ENCODE measurements around the gene DLGAP1.

Gene DLGAP1

GRCh38 chr18:3577281-3577855, 877.7 kb downstream of the DLGAP1 start:
- Histone ChIP-seq H3K4me3 (ENCODE audit: low read depth in 1 of 2, low read length in 2 of 2) (no peak overlapping the region), H3K4me1 (ENCODE audit: control insufficient read depth in 1 of 2, insufficient read depth in 2 of 2, low read length in 2 of 2) (no peaks in the 10 kb centered on the region), H3K9me3 (ENCODE audit: control insufficient read depth in 1 of 2, low read length in 2 of 2) (no peaks in the 10 kb centered on the region), H3K27me3 (ENCODE audit: low read depth, low read length) (no peaks in the 10 kb centered on the region), H3K27ac (ENCODE audit: low read length) (no peak overlapping the region), H3K36me3 (ENCODE audit: control insufficient read depth in 1 of 2, insufficient read depth in 2 of 2, low read length in 2 of 2) (no peaks in the 10 kb centered on the region)

DNA sequence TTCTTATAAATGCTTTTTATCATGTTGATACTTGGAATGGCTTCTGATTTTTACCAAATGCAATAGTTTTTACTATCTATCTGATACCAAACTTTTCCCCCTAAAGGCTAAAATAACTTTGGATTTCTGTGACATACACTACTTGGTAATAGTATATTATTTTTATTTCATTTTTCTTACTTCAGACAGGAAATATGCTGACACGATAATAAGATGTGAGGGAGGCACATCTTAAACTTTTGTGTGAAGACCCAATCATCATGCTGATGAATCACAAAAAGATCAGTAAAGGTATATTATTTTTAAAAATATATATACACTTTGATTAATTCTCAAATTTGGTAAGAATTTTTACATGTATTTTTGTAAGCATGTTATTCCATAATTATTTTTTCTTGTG, 882.3 kb downstream of the DLGAP1 start:
- H3K27ac ChIP-seq (ENCODE audit: low read length), result no peak overlapping the region
- H3K9me3 ChIP-seq (ENCODE audit: control insufficient read depth in 1 of 2, low read length in 2 of 2), result no peaks in the 10 kb centered on the region
- no peak overlapping the region for H3K4me3 ChIP-seq (ENCODE audit: low read depth in 1 of 2, low read length in 2 of 2)
- H3K27me3 ChIP-seq (ENCODE audit: low read depth, low read length), result no peaks in the 10 kb centered on the region
- H3K36me3 ChIP-seq (ENCODE audit: control insufficient read depth in 1 of 2, insufficient read depth in 2 of 2, low read length in 2 of 2), result no peaks in the 10 kb centered on the region
- no peaks in the 10 kb centered on the region for H3K4me1 ChIP-seq (ENCODE audit: control insufficient read depth in 1 of 2, insufficient read depth in 2 of 2, low read length in 2 of 2)

GRCh38 chr18:3566851-3567250, 888.3 kb downstream of the DLGAP1 start:
- Histone ChIP-seq H3K4me3 (ENCODE audit: low read depth in 1 of 2, low read length in 2 of 2) (no peak overlapping the region), H3K36me3 (ENCODE audit: control insufficient read depth in 1 of 2, insufficient read depth in 2 of 2, low read length in 2 of 2) (no peaks in the 10 kb centered on the region), H3K4me1 (ENCODE audit: control insufficient read depth in 1 of 2, insufficient read depth in 2 of 2, low read length in 2 of 2) (no peaks in the 10 kb centered on the region), H3K27me3 (ENCODE audit: low read depth, low read length) (no peaks in the 10 kb centered on the region), H3K27ac (ENCODE audit: low read length) (no peak overlapping the region), H3K9me3 (ENCODE audit: control insufficient read depth in 1 of 2, low read length in 2 of 2) (no peaks in the 10 kb centered on the region)

- Histone ChIP-seq H3K27ac (ENCODE audit: low read length) (no peak overlapping the region), H3K27me3 (ENCODE audit: low read depth, low read length) (no peaks in the 10 kb centered on the region), H3K9me3 (ENCODE audit: control insufficient read depth in 1 of 2, low read length in 2 of 2) (no peaks in the 10 kb centered on the region), H3K4me3 (ENCODE audit: low read depth in 1 of 2, low read length in 2 of 2) (no peak overlapping the region), H3K36me3 (ENCODE audit: control insufficient read depth in 1 of 2, insufficient read depth in 2 of 2, low read length in 2 of 2) (no peaks in the 10 kb centered on the region), H3K4me1 (ENCODE audit: control insufficient read depth in 1 of 2, insufficient read depth in 2 of 2, low read length in 2 of 2) (no peaks in the 10 kb centered on the region)
These were observed 894.4 kb downstream of the DLGAP1 start for GRCh38 chr18:3560755-3561154.

DNA sequence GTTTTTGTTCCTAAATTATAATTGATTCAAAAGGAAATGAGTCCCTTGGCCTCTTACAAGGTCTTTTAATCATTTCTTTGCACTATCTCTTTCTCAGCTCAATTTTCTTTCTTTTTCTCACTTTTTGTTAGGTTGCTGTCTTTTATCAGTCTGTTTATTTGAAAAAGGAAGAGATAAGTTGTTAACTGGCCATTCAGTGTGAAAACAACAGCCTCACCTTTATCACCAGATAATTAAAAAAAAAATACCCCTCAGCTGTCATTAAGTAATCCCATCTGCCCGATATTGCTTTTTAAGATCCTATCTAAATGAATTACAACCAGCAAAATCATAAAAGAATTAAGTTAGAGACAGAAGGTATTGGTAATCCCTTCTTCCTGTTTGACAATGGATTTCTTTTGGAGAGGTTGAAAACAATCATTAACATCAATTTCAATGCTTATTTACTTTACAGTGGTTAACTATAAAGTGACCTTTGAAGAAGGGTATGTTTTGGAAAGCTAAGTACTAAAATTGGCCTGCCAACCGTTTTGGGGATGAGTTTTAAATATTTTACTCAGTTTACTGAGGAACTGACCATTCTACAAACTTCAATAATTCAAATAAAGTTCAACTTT, 900.2 kb downstream of the DLGAP1 start:
- Histone ChIP-seq H3K36me3 (ENCODE audit: control insufficient read depth in 1 of 2, insufficient read depth in 2 of 2, low read length in 2 of 2) (no peaks in the 10 kb centered on the region), H3K9me3 (ENCODE audit: control insufficient read depth in 1 of 2, low read length in 2 of 2) (no peaks in the 10 kb centered on the region), H3K4me1 (ENCODE audit: control insufficient read depth in 1 of 2, insufficient read depth in 2 of 2, low read length in 2 of 2) (no peaks in the 10 kb centered on the region), H3K27me3 (ENCODE audit: low read depth, low read length) (no peaks in the 10 kb centered on the region), H3K4me3 (ENCODE audit: low read depth in 1 of 2, low read length in 2 of 2) (no peak overlapping the region), H3K27ac (ENCODE audit: low read length) (no peak overlapping the region)

DNA sequence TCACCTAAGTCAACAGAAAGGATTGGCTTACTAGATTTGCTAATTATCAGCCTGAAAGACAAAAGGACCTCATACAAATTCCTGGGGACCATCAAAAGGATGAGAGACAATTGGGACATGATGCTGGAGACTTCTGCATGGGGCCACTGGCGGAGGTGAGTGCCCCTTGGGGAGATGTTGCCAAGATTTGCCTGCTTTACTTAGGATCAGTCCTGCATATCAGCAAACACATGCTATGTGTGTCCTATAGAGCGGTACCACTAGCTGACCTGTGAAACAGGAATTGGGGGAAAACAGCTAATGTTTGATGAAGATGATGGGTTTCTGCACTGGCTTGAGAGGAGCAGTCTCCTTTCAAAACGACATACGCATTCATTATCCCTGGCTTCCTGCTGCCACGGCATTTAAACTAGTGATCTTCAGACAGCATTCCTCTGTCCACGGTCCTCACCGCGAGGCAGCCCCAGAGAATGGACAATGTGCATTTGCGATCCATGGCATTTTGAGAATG, 901.0 kb downstream of the DLGAP1 start:
- H3K4me1 ChIP-seq (ENCODE audit: control insufficient read depth in 1 of 2, insufficient read depth in 2 of 2, low read length in 2 of 2), result no peaks in the 10 kb centered on the region
- H3K4me3 ChIP-seq (ENCODE audit: low read depth in 1 of 2, low read length in 2 of 2), result no peak overlapping the region
- no peaks in the 10 kb centered on the region for H3K9me3 ChIP-seq (ENCODE audit: control insufficient read depth in 1 of 2, low read length in 2 of 2)
- H3K27ac ChIP-seq (ENCODE audit: low read length), result no peak overlapping the region
- H3K27me3 ChIP-seq (ENCODE audit: low read depth, low read length), result no peaks in the 10 kb centered on the region
- H3K36me3 ChIP-seq (ENCODE audit: control insufficient read depth in 1 of 2, insufficient read depth in 2 of 2, low read length in 2 of 2), result no peaks in the 10 kb centered on the region

DNA sequence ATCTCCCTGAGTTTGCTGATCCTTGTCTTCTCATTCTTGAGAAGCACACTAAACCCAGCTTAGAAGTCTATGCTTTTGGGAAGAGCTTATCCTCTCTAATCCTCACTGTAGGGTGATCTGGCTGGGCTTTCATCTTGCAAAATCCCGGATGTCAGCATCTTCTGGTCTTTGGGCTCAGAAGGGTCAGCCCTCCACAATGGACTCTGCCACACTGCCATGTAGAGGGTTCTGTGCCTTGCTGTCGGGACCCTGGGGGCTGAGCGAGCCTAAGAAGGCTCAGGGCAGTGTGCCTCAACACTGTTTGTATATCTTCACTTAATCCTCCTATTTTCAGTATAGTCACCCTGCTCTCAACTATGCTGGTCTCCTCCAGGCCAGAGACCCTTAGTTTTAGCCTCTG, 902.8 kb downstream of the DLGAP1 start:
- no peaks in the 10 kb centered on the region for H3K9me3 ChIP-seq (ENCODE audit: control insufficient read depth in 1 of 2, low read length in 2 of 2)
- H3K27ac ChIP-seq (ENCODE audit: low read length), result no peak overlapping the region
- H3K36me3 ChIP-seq (ENCODE audit: control insufficient read depth in 1 of 2, insufficient read depth in 2 of 2, low read length in 2 of 2), result no peaks in the 10 kb centered on the region
- no peak overlapping the region for H3K4me3 ChIP-seq (ENCODE audit: low read depth in 1 of 2, low read length in 2 of 2)
- no peaks in the 10 kb centered on the region for H3K27me3 ChIP-seq (ENCODE audit: low read depth, low read length)
- H3K4me1 ChIP-seq (ENCODE audit: control insufficient read depth in 1 of 2, insufficient read depth in 2 of 2, low read length in 2 of 2), result no peaks in the 10 kb centered on the region

- H3K27me3 ChIP-seq (ENCODE audit: low read depth, low read length), result no peaks in the 10 kb centered on the region
- H3K36me3 ChIP-seq (ENCODE audit: control insufficient read depth in 1 of 2, insufficient read depth in 2 of 2, low read length in 2 of 2), result no peaks in the 10 kb centered on the region
- H3K4me3 ChIP-seq (ENCODE audit: low read depth in 1 of 2, low read length in 2 of 2), result no peak overlapping the region
- H3K27ac ChIP-seq (ENCODE audit: low read length), result no peak overlapping the region
- H3K4me1 ChIP-seq (ENCODE audit: control insufficient read depth in 1 of 2, insufficient read depth in 2 of 2, low read length in 2 of 2), result no peaks in the 10 kb centered on the region
- no peaks in the 10 kb centered on the region for H3K9me3 ChIP-seq (ENCODE audit: control insufficient read depth in 1 of 2, low read length in 2 of 2)
These were observed 907.1 kb downstream of the DLGAP1 start for GRCh38 chr18:3547891-3548615.

DNA sequence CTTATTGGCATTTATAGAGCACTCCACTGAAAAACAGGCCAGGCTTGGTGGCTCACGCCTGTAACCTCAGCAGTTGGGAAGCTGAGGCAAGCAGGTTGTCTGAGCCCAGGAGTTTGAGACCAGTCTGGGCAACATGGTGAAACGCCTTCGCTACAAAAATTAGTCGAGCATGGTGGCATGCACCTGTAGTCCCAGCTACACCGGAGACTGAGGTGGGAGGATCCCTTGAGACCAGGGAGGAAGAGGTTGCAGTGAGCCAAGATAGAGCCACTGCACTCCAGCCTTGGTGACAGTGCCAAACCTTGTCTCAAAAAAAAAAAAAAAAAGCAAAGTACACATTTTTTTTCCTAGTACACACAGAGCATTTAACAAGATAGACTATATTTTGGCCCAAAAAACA, 909.0 kb downstream of the DLGAP1 start:
- Histone ChIP-seq H3K27me3 (ENCODE audit: low read depth, low read length) (no peaks in the 10 kb centered on the region), H3K9me3 (ENCODE audit: control insufficient read depth in 1 of 2, low read length in 2 of 2) (no peaks in the 10 kb centered on the region), H3K4me1 (ENCODE audit: control insufficient read depth in 1 of 2, insufficient read depth in 2 of 2, low read length in 2 of 2) (no peaks in the 10 kb centered on the region), H3K36me3 (ENCODE audit: control insufficient read depth in 1 of 2, insufficient read depth in 2 of 2, low read length in 2 of 2) (no peaks in the 10 kb centered on the region), H3K4me3 (ENCODE audit: low read depth in 1 of 2, low read length in 2 of 2) (no peak overlapping the region), H3K27ac (ENCODE audit: low read length) (no peak overlapping the region)

DNA sequence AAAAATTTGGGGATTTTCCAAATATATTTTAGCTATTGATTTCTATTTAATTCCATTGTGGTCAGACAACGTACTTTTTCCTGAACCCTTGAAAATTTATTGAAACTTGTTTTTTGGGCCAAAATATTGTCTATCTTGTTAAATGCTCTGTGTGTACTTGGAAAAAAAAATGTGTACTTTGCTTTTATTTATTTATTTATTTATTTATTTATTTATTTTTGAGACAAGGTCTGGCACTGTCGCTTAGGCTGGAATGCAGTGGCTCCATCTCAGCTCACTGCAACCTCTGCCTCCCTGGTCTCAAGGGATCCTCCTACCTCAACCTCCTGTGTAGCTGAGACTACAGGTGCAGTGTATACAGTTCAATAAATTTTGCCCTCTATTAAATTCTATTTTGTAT, 910.6 kb downstream of the DLGAP1 start:
- no peaks in the 10 kb centered on the region for H3K4me1 ChIP-seq (ENCODE audit: control insufficient read depth in 1 of 2, insufficient read depth in 2 of 2, low read length in 2 of 2)
- no peak overlapping the region for H3K27ac ChIP-seq (ENCODE audit: low read length)
- no peaks in the 10 kb centered on the region for H3K27me3 ChIP-seq (ENCODE audit: low read depth, low read length)
- no peaks in the 10 kb centered on the region for H3K9me3 ChIP-seq (ENCODE audit: control insufficient read depth in 1 of 2, low read length in 2 of 2)
- no peak overlapping the region for H3K4me3 ChIP-seq (ENCODE audit: low read depth in 1 of 2, low read length in 2 of 2)
- no peaks in the 10 kb centered on the region for H3K36me3 ChIP-seq (ENCODE audit: control insufficient read depth in 1 of 2, insufficient read depth in 2 of 2, low read length in 2 of 2)

DNA sequence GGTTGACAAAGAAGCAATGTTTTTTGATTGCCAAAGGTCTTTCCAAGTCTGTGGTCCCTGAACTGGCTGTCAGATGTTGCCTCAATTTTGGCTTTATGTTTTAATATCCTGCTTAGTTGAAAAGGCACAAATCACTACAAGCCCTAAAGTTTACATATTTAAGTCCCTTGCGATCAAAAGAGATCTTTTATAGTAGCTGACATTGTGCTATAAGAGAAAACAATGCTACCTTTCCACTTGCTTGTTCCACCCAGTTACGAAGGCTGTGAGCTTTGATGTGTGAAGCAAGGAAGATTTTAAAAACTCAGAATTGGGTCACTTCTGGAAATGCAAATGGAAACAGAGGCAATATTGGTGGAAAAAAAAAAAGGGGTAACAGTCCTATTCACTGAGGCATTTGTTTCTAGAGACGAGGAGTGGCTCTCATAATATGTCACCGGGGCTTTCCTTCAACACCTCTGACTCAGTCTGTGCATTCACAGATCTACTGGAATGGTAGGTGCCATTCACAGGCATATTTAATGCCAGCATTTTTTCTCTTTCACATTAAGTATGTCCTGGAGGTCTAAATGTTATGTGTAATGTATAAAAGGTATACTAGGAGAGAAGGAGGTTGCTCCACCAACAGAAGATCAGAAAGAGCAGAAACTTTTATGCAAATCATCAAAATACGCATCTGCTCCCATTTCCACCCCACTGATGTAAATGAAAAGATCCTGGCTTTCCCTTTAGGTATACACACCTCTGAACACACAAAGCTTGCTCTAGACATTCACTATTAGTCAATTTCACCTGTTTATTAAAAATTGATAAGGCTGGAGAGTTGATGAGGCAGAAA, 913.3 kb downstream of the DLGAP1 start:
- H3K4me3 ChIP-seq (ENCODE audit: low read depth in 1 of 2, low read length in 2 of 2), result no peak overlapping the region
- H3K9me3 ChIP-seq (ENCODE audit: control insufficient read depth in 1 of 2, low read length in 2 of 2), result no peaks in the 10 kb centered on the region
- peak overlapping the region; percentile 14 for H3K27ac ChIP-seq (ENCODE audit: low read length)
- H3K4me1 ChIP-seq (ENCODE audit: control insufficient read depth in 1 of 2, insufficient read depth in 2 of 2, low read length in 2 of 2), result peaks cover 0 to 7% of the 10 kb centered on the region in 2 donors
- no peaks in the 10 kb centered on the region for H3K27me3 ChIP-seq (ENCODE audit: low read depth, low read length)
- H3K36me3 ChIP-seq (ENCODE audit: control insufficient read depth in 1 of 2, insufficient read depth in 2 of 2, low read length in 2 of 2), result no peaks in the 10 kb centered on the region

Data from muscle layer of duodenum (tissue), 2 donors.